NCI-H524 (cell line): ENCODE measurements around the gene CUEDC2.

Source experiments
- DNase-seq, 2 experiments: peaks; one replicate each; lab custom pipeline; 2025; lab: John Stamatoyannopoulos, UW

The CUEDC2 gene

GRCh38 chr10:102454662-102455487, 22.5 kb upstream of the CUEDC2 start:
- peak in 1 of 2 experiments; percentile 44 for DNase-seq

- no peak for DNase-seq
Observed at GRCh38 chr10:102453502-102453901, 21.1 kb upstream of the CUEDC2 start.

- no peak for DNase-seq
Observed at GRCh38 chr10:102452672-102453340, 20.4 kb upstream of the CUEDC2 start.

- DNase-seq: no peak
Observed at GRCh38 chr10:102451105-102451969, 19.0 kb upstream of the CUEDC2 start, which contains the start of gene C10orf95. TSS of gene C10orf95 (minus strand) at chr10:102451543. CDS start at chr10:102451093, 450 bp downstream.

GRCh38 chr10:102450374-102451104, 18.2 kb upstream of the CUEDC2 start:
- DNase-seq: peak; percentile 12 to 71

DNA sequence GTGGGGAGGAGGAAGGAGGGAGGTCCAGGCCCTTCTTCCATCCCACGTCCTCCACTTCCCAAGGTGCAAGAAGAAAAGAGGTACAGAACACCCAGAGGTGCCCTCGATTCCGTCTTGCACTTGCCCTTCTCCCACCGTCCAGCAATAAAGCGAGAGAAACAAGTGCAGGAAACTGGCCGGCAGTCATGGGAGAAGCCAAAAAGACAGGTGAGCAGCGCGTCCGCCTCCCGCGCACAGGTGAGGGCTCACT, 17.7 kb upstream of the CUEDC2 start:
- no peak for DNase-seq

DNA sequence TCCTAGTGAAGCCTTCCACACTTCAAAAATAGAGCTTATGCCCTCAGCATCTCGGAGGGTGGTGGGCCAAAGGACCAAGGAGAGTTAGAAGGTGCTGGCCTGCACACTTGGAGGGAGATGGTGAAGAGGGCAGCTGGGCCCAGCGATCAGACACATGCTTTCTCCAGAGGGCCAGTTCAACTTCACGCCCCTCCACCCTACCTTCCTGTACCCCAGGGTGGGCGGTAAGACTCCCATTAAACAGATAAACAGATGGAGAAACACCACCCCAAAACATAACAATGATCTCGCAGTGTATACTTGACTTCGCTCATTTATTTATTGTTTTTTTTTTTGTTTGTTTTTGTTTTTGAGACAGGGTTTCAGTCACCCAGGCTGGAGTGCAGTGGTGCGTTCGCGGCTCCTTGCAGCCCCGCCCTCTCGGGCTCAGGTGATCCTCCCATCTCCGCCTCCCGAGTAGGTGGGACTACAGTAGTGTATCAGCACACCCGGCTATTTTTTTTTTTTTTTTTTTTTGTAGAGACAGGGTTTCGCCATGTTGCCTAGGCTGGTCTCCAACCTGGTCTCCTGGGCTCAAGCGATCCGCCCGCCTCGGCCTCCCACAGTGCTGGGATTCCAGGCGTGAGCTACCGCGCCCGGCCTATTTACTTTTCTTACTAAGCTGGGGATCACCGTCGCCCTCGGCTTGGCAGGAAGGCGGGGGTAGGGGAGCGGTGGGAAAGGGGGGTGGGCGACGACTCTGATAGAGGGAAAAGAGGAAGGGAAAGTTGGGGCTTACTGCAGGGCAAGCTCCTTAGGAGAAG, 17.1 kb upstream of the CUEDC2 start:
- DNase-seq: peak in 1 of 2 experiments; percentile 29

DNA sequence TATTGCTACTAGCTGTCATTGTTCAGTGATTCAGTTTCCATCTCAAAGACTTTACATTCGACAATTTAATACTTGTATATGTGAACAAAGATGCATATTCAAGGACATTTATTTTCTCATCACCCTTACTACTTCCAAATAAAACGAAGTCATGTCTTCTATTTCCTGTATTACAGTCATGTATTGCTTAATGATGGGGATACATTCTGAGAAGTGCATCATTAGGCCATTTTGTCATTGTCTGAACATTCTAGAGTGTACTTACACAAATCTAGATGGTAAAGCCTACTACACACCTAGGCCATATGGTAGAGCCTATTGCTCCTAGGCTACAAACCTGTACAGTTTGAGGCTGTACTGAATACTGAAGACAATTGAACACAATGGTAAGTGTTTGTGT, 12.5 kb upstream of the CUEDC2 start:
- DNase-seq: no peak

- no peak for DNase-seq
Observed at GRCh38 chr10:102438374-102438773, 6.0 kb upstream of the CUEDC2 start.

GRCh38 chr10:102437515-102437914, 5.1 kb upstream of the CUEDC2 start:
- no peak for DNase-seq

- no peak for DNase-seq
Observed at GRCh38 chr10:102436312-102436711, 3.9 kb upstream of the CUEDC2 start.

DNA sequence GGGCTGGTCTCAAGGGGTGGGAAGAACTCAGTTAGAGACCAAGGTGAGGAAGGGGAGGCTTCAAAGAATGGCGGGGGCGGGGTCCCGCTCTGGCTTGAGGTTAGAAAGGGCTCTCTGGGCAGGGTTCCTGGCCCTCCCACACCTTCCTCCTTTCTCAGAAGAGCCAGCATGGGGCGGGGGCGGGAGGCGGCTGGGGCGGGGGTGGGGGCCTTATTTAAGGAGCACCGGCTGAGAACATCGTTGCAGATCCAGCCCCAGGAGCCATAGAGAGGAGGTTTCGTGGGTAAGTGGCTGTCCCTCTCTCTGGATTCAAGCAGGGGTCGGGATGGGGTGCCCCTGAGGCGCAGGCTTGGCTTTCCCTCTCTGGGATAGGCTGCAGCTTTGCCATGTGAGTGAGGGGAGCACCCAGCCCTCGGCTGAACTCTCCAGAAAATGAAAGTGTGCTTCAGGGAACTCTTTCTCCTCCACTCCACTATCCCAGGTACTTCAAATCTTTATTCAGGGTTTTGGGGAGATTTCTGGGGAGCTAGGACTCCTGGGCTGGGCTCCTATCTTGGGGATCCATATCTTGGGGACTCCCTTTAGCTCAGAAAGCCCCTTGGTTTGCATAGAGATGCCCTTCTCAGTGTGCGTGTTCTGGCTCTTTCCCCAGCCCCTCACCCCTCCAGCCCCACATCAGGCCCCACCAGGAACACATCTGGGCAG, 3.3 kb upstream of the CUEDC2 start:
- no peak for DNase-seq

DNA sequence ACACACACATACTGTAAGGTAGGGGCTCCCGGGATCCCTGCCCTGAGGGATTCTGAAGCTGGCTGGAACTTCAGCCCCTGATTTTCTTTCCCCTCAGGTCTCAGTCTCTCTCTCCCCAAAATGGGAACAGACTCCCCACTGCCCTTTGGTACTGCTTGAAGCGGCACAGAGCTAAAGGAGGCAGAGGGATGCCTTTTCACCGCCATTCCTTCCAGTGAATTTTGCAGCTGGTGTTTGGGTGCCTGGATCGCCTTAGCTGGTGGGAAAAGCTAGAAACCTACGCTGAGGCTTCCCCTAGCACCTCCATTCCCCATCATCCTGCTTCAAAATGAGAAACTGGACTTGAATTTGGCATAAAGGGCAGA, 2.7 kb upstream of the CUEDC2 start:
- DNase-seq: no peak

DNA sequence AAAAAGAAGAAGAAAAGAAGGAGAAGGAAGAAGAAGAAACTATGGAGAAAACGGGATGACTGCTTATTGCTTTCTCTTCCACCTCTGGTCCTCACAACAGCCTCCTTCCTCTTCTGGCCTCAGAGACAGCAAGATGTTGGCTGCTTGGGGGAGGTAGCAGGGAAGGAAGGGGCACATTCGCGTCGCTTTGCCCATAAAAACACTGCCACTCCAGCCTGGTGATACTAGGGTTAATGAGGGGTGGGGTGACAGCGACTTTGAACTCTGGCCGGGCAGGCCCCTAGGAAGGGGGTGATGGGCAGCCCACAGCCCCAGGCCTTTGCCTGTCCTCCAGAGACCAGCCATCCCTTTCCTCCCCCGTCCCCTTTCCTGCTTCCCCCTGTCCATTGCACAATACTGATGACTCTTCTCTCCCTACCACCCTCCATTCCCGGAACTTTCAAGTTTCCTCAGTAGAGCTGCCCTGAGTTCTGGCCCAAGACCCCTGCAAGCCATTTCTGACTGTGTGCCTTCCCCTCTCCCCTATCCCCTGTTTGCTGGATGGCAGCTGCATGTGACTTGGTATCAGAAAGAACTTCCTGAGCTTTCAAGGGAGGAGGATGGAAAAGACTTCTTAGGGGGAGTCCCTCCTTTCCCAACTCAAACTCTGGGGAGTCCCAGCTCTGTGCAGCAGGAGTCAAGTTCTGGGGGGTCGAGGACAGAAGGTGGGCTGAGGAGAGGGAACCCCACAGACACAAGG, 2.2 kb upstream of the CUEDC2 start:
- no peak for DNase-seq

DNA sequence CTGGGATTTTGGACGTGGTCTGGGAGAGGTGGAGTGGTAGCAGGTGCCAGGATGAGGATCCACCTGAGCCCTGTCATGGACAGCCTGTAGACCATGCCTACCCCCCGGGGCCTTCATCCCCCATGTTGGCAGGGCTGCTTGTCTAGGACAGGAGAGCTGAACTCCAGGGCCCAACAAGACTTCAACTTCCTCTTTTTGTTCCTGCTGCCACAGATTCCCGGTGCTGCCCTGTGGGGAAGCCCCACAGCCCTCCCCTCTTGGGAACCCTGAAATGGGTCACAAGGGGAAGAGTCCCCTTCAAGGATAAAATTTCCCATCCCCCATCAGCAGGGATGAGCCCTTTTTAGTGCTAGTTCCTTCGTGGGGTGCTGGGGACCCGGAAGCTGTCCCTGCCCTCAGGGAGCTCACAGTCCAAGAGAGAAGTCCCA, 1.3 kb upstream of the CUEDC2 start:
- DNase-seq: no peak

DNA sequence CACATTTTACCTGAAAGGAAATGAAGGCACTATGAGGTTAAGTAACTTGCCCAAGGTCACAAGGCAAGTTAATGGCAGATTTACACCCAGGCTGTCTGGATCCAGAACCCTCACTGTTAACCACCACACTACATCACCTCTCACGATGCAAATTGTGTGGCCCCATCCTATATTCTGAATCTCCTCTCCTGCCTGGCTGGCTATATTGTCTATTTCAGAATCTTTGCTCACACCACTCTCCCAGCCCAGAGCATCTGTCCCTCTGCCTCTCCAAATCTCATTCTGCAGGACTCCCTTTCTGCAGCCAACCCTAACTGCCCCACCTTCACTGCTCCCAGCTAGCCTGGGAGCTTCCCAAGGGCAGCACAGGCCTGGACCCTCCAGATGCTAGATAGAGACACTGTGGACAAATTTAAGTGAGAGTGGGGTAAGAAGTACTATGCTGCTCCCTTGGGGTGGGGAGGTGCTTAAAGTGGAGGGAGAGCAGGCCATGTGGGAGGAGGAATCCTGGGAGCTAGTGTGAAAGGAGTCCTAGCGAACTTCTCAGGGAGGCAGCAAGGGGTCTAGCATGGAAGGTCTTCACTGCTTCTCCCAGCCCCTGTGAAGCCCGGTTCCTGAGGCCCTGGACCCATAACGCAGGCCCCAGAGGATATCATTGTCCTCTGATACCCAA, 786 bp downstream of the CUEDC2 start:
- DNase-seq: peak in 1 of 2 experiments; percentile 36

GRCh38 chr10:102429468-102429867, 2.9 kb downstream of the CUEDC2 start:
- DNase-seq: no peak

DNA sequence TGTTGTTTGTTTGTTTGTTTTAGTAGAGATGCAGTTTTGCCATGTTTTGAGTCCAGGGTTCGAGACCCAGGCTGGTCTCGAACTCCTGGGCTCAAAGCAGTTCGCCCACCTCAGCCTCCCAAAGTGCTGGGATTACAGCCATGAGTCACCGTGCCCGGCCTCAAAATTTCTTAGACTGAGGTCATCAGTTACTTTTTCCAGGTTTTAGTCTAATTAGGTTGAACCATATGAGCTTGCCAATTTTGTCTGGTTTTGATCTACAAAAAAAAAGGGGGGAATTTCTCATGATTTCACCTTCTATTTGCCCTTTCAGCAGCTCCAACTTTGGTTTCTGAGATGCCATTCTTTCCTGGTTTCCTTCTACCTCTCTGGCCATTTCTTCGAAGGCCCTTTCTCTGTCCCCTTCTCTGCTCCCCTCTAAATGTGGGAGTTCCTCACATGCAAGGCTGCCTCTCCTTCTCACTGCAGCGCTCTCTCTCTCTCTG, 5.5 kb downstream of the CUEDC2 start:
- no peak for DNase-seq

GRCh38 chr10:102425444-102425843, 6.9 kb downstream of the CUEDC2 start:
- DNase-seq: no peak
